OCI-LY7 (cell line): ENCODE data around the gene STAP2.
A peak's percentile ranks its signal among the peaks of the same experiment; 100 is the strongest.

Experiments used
- EZH2phosphoT487 ChIP-seq: fragments of 200-600 bp; sonication (generic); IDR thresholded peaks from 2 replicates; pipeline ENCODE4 v1.6.1; 2018; ENCODE audit warnings: low read depth, borderline replicate concordance, mild to moderate bottlenecking, mixed run types, antibody characterized with exemption, low read length, moderate library complexity, mixed read lengths
- TF ChIP-seq, protein P1 (sequence below): fragments of 200-600 bp; sonication (generic); conservative IDR thresholded peaks from 2 replicates; pipeline ENCODE4 v1.5.1; 2014; ENCODE audit warnings: mild to moderate bottlenecking, antibody characterized with exemption, low read length, moderate library complexity, mixed read lengths

DNA sequence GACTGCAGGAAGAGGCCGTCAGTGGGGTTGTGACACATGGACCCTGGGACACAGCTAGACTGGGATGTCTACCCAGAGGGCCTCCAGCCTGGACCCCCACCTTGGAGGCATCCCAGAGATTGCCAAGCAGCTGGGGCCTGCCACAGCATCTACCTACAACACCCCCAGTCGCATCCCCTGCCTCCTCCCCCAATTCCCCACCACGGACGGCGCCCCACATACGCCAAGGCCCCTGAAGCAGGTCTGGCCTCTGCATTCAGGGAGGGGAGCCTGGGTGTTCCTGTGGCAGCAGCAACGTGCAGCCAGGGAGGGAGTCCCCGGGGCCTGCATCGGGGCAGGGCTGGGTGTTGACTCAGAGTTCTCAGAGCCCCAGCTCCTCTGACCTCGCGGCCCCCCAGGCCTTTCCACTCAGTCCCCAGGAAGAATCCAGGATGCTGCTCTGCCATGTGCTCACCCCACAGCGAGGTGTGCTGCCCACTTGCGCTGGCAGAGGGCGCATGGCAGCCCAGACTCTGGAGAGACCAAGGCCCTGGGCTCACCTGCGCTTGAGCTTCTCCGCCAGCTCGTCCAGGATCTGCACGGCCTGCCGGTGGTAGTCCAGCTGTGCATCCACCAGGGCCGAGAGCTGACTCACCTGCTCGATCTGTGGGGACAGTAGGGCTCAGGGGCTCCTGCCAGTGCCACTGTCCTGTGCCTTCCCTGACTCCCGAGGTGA, 24.4 kb upstream of the STAP2 start:
- TF ChIP-seq, protein P1, sequence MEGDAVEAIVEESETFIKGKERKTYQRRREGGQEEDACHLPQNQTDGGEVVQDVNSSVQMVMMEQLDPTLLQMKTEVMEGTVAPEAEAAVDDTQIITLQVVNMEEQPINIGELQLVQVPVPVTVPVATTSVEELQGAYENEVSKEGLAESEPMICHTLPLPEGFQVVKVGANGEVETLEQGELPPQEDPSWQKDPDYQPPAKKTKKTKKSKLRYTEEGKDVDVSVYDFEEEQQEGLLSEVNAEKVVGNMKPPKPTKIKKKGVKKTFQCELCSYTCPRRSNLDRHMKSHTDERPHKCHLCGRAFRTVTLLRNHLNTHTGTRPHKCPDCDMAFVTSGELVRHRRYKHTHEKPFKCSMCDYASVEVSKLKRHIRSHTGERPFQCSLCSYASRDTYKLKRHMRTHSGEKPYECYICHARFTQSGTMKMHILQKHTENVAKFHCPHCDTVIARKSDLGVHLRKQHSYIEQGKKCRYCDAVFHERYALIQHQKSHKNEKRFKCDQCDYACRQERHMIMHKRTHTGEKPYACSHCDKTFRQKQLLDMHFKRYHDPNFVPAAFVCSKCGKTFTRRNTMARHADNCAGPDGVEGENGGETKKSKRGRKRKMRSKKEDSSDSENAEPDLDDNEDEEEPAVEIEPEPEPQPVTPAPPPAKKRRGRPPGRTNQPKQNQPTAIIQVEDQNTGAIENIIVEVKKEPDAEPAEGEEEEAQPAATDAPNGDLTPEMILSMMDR, result peak; percentile 53; the same call in 1 of the 2 replicates
- no peak for TF ChIP-seq EZH2phosphoT487
